Vagina (tissue), 2 donors: ENCODE results near the gene SRXN1.

ENCODE experiments used
- POLR2A ChIP-seq, 2 donors: fragments of 450-650 bp; IDR thresholded peaks; one replicate each; pipeline ENCODE4 v1.6.1; 2017; ENCODE audit warnings: antibody characterized with exemption in 2 of 2, mild to moderate bottlenecking in 2 of 2, moderate library complexity in 2 of 2
- TF ChIP-seq, protein P1 (sequence below), 3 experiments: fragments of 450-650 bp in 2 of 3; fragments of 200-600 bp in 1 of 3; sonication (generic) in 1 of 3; IDR thresholded peaks; one replicate each; pipeline ENCODE4 v1.5.1; 2017 to 2019; ENCODE audit warnings: antibody characterized with exemption in 3 of 3, mild to moderate bottlenecking in 2 of 3, moderate library complexity in 2 of 3

GRCh38 chr20:675453-676314 is 22.7 kb upstream of the SRXN1 start, which contains the start of gene SCRT2:
- TF ChIP-seq, protein P1, sequence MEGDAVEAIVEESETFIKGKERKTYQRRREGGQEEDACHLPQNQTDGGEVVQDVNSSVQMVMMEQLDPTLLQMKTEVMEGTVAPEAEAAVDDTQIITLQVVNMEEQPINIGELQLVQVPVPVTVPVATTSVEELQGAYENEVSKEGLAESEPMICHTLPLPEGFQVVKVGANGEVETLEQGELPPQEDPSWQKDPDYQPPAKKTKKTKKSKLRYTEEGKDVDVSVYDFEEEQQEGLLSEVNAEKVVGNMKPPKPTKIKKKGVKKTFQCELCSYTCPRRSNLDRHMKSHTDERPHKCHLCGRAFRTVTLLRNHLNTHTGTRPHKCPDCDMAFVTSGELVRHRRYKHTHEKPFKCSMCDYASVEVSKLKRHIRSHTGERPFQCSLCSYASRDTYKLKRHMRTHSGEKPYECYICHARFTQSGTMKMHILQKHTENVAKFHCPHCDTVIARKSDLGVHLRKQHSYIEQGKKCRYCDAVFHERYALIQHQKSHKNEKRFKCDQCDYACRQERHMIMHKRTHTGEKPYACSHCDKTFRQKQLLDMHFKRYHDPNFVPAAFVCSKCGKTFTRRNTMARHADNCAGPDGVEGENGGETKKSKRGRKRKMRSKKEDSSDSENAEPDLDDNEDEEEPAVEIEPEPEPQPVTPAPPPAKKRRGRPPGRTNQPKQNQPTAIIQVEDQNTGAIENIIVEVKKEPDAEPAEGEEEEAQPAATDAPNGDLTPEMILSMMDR (IDR thresholded peaks at IDR 0.05) = no peak
- no peak for TF ChIP-seq POLR2A (IDR thresholded peaks at IDR 0.05)
